Measurements from ENCODE around the gene NDE1.

DNA sequence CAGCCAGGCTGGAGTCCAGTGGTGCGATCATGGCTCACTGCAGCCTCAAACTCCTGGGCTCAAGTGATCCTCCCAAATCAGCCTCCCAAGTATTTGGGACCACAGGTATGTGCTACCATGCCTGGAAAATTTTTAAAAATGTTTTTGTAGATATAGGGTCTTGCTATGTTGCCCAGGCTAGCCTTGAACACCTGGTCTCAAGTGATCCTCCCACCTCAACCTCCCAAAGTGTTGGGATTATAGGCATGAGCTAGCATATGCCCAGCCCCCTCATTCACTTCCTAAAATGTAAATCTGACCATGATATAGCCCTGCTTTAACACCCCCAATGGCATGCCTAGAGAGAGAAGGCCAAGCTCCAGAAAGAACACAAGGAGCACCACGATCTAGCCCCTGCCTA is 98.6 kb downstream of the NDE1 start:
- TF ChIP-seq, protein P1, sequence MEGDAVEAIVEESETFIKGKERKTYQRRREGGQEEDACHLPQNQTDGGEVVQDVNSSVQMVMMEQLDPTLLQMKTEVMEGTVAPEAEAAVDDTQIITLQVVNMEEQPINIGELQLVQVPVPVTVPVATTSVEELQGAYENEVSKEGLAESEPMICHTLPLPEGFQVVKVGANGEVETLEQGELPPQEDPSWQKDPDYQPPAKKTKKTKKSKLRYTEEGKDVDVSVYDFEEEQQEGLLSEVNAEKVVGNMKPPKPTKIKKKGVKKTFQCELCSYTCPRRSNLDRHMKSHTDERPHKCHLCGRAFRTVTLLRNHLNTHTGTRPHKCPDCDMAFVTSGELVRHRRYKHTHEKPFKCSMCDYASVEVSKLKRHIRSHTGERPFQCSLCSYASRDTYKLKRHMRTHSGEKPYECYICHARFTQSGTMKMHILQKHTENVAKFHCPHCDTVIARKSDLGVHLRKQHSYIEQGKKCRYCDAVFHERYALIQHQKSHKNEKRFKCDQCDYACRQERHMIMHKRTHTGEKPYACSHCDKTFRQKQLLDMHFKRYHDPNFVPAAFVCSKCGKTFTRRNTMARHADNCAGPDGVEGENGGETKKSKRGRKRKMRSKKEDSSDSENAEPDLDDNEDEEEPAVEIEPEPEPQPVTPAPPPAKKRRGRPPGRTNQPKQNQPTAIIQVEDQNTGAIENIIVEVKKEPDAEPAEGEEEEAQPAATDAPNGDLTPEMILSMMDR (IDR thresholded peaks at IDR 0.05; ENCODE audit: insufficient read depth, low read length, poor library complexity, severe bottlenecking), result no peak
- no peak for TF ChIP-seq EZH2phosphoT487 (conservative IDR thresholded peaks at IDR 0.05; ENCODE audit: low read length)
